SK-N-SH treated with all-trans-retinoic acid at 6 μM for 48 hours (cell line): Measurements from ENCODE around the gene INSL3.

ENCODE experiments used
- ATAC-seq: fragments of 200-7000 bp; cut with Tn5 transposase; 3 replicates; pipeline ENCODE4 v1.9.1; 2020; ENCODE audit warnings: mild to moderate bottlenecking, moderate library complexity
- ARNTL ChIP-seq: fragments of 450-650 bp; formaldehyde crosslinking; IDR thresholded peaks from 2 replicates; pipeline ENCODE4 v1.5.0; 2020; ENCODE audit warnings: low read depth, mild to moderate bottlenecking, moderate library complexity, borderline replicate concordance
- CSDC2 ChIP-seq: fragments of 250-450 bp; sonication (Bioruptor Pico); IDR thresholded peaks from 2 replicates; pipeline ENCODE4 v1.5.0; 2020; ENCODE audit warnings: mild to moderate bottlenecking, moderate library complexity
- ESRRG ChIP-seq: fragments of 250-450 bp; sonication (Bioruptor Pico); IDR thresholded peaks from 2 replicates; pipeline ENCODE4 v1.6.1; 2021; ENCODE audit warnings: mild to moderate bottlenecking
- GLIS3 ChIP-seq: fragments of 250-450 bp; sonication (Bioruptor Pico); IDR thresholded peaks from 2 replicates; pipeline ENCODE4 v1.5.0; 2020; ENCODE audit warnings: mild to moderate bottlenecking, moderate library complexity
- ISL1 ChIP-seq: fragments of 250-450 bp; sonication (Bioruptor Pico); IDR thresholded peaks from 2 replicates; pipeline ENCODE4 v2.1.2; 2022; ENCODE audit warnings: mild to moderate bottlenecking, moderate library complexity
- OSR1 ChIP-seq: fragments of 250-450 bp; sonication (Bioruptor Pico); IDR thresholded peaks from 2 replicates; pipeline ENCODE4 v1.8.0; 2022; ENCODE audit warnings: moderate library complexity, mild to moderate bottlenecking, inconsistent platforms
- PPARA ChIP-seq: fragments of 250-450 bp; sonication (Bioruptor Pico); IDR thresholded peaks from 2 replicates; pipeline ENCODE4 v1.5.0; 2020; ENCODE audit warnings: mild to moderate bottlenecking, borderline replicate concordance
- TCF4 ChIP-seq: fragments of 250-450 bp; sonication (Bioruptor Pico); IDR thresholded peaks from 2 replicates; pipeline ENCODE4 v1.8.0; 2021; ENCODE audit warnings: mild to moderate bottlenecking, moderate library complexity, borderline replicate concordance
- TOX ChIP-seq: fragments of 250-450 bp; sonication (Bioruptor Pico); IDR thresholded peaks from 2 replicates; pipeline ENCODE4 v1.8.0; 2021; ENCODE audit warnings: mild to moderate bottlenecking, moderate library complexity, borderline replicate concordance
- ZC3H10 ChIP-seq: fragments of 250-450 bp; sonication (Bioruptor Pico); IDR thresholded peaks from 2 replicates; pipeline ENCODE4 v1.5.1; 2021; ENCODE audit warnings: mild to moderate bottlenecking, moderate library complexity
- ZFP3 ChIP-seq: fragments of 250-450 bp; sonication (Bioruptor Pico); IDR thresholded peaks from 2 replicates; pipeline ENCODE4 v1.5.0; 2020; ENCODE audit warnings: mild to moderate bottlenecking, moderate library complexity
- ZFP30 ChIP-seq: fragments of 450-650 bp; formaldehyde crosslinking; IDR thresholded peaks from 2 replicates; pipeline ENCODE4 v1.5.0; 2022; ENCODE audit warnings: mild to moderate bottlenecking, moderate library complexity
- ZNF70 ChIP-seq: fragments of 450-650 bp; formaldehyde crosslinking; IDR thresholded peaks from 2 replicates; pipeline ENCODE4 v1.5.0; 2020; ENCODE audit warnings: mild to moderate bottlenecking, moderate library complexity
- ZNF8 ChIP-seq: fragments of 450-650 bp; formaldehyde crosslinking; IDR thresholded peaks from 2 replicates; pipeline ENCODE4 v1.5.0; 2020; ENCODE audit warnings: mild to moderate bottlenecking, moderate library complexity
- TF ChIP-seq, protein P1 (sequence below): fragments of 250-450 bp; sonication (Bioruptor Pico); IDR thresholded peaks from 2 replicates; pipeline ENCODE4 v1.8.0; 2020; ENCODE audit warnings: mild to moderate bottlenecking, moderate library complexity, borderline replicate concordance
- TF ChIP-seq, protein P2 (sequence below): fragments of 250-450 bp; sonication (Bioruptor Pico); IDR thresholded peaks from 2 replicates; pipeline ENCODE4 v1.8.0; 2021; ENCODE audit warnings: low read depth, mild to moderate bottlenecking, moderate library complexity, borderline replicate concordance
- TF ChIP-seq, protein P3 (sequence below): fragments of 250-450 bp; sonication (Bioruptor Pico); IDR thresholded peaks from 2 replicates; pipeline ENCODE4 v1.5.0; 2020; ENCODE audit warnings: mild to moderate bottlenecking, moderate library complexity
- TF ChIP-seq, protein P4 (sequence below): fragments of 250-450 bp; sonication (Bioruptor Pico); IDR thresholded peaks from 2 replicates; pipeline ENCODE4 v1.5.1; 2020; ENCODE audit warnings: low read depth, mild to moderate bottlenecking, moderate library complexity
- TF ChIP-seq, protein P5 (sequence below): fragments of 250-450 bp; sonication (Bioruptor Pico); IDR thresholded peaks from 2 replicates; pipeline ENCODE4 v1.5.1; 2021; ENCODE audit warnings: mild to moderate bottlenecking, moderate library complexity

INSL3 gene

DNA sequence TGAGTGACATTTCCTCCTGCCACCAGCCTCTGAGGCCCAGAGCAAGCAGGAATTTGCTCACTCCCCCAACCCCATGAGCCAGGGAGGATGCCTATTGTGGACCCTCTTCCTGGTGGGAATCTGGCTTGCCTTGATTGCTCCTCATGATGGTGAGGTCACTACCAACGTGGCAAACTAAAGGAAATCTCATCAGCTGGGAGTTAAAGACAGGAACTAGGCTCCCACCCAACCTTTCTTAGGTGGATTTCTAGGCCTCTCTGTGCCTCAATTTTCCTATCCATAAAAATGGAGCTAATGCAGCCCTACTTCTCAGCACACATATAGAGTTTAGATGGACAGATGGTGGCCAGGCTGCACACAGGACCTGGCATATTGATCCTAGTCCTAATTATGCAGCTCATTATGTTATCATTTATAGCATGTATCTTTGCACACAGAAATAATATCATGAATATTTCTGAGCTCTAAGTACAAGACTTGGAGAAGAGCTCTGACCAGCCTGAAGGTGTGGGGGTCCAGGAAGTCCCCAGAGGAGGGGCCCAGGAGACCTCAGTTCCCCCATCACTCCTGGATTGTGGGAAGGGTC, 24.4 kb downstream of the INSL3 start:
- TF ChIP-seq ZFP3 (CRISPR knock-in tag) (no peak), ISL1 (CRISPR knock-in tag) (no peak), ZC3H10 (CRISPR knock-in tag) (no peak), CSDC2 (CRISPR knock-in tag) (no peak), PPARA (CRISPR knock-in tag) (no peak), ZFP30 (CRISPR knock-in tag) (no peak)
- TF ChIP-seq, protein P1, sequence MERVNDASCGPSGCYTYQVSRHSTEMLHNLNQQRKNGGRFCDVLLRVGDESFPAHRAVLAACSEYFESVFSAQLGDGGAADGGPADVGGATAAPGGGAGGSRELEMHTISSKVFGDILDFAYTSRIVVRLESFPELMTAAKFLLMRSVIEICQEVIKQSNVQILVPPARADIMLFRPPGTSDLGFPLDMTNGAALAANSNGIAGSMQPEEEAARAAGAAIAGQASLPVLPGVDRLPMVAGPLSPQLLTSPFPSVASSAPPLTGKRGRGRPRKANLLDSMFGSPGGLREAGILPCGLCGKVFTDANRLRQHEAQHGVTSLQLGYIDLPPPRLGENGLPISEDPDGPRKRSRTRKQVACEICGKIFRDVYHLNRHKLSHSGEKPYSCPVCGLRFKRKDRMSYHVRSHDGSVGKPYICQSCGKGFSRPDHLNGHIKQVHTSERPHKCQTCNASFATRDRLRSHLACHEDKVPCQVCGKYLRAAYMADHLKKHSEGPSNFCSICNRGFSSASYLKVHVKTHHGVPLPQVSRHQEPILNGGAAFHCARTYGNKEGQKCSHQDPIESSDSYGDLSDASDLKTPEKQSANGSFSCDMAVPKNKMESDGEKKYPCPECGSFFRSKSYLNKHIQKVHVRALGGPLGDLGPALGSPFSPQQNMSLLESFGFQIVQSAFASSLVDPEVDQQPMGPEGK (CRISPR knock-in tag) = no peak
- TF ChIP-seq, protein P2, sequence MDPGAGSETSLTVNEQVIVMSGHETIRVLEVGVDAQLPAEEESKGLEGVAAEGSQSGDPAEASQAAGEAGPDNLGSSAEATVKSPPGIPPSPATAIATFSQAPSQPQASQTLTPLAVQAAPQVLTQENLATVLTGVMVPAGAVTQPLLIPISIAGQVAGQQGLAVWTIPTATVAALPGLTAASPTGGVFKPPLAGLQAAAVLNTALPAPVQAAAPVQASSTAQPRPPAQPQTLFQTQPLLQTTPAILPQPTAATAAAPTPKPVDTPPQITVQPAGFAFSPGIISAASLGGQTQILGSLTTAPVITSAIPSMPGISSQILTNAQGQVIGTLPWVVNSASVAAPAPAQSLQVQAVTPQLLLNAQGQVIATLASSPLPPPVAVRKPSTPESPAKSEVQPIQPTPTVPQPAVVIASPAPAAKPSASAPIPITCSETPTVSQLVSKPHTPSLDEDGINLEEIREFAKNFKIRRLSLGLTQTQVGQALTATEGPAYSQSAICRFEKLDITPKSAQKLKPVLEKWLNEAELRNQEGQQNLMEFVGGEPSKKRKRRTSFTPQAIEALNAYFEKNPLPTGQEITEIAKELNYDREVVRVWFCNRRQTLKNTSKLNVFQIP (CRISPR knock-in tag) = no peak
- TF ChIP-seq, protein P3, sequence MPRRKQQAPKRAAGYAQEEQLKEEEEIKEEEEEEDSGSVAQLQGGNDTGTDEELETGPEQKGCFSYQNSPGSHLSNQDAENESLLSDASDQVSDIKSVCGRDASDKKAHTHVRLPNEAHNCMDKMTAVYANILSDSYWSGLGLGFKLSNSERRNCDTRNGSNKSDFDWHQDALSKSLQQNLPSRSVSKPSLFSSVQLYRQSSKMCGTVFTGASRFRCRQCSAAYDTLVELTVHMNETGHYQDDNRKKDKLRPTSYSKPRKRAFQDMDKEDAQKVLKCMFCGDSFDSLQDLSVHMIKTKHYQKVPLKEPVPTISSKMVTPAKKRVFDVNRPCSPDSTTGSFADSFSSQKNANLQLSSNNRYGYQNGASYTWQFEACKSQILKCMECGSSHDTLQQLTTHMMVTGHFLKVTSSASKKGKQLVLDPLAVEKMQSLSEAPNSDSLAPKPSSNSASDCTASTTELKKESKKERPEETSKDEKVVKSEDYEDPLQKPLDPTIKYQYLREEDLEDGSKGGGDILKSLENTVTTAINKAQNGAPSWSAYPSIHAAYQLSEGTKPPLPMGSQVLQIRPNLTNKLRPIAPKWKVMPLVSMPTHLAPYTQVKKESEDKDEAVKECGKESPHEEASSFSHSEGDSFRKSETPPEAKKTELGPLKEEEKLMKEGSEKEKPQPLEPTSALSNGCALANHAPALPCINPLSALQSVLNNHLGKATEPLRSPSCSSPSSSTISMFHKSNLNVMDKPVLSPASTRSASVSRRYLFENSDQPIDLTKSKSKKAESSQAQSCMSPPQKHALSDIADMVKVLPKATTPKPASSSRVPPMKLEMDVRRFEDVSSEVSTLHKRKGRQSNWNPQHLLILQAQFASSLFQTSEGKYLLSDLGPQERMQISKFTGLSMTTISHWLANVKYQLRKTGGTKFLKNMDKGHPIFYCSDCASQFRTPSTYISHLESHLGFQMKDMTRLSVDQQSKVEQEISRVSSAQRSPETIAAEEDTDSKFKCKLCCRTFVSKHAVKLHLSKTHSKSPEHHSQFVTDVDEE (CRISPR knock-in tag) = no peak
- TF ChIP-seq, all 23 proteins: peak for 0
- no peak for ATAC-seq

DNA sequence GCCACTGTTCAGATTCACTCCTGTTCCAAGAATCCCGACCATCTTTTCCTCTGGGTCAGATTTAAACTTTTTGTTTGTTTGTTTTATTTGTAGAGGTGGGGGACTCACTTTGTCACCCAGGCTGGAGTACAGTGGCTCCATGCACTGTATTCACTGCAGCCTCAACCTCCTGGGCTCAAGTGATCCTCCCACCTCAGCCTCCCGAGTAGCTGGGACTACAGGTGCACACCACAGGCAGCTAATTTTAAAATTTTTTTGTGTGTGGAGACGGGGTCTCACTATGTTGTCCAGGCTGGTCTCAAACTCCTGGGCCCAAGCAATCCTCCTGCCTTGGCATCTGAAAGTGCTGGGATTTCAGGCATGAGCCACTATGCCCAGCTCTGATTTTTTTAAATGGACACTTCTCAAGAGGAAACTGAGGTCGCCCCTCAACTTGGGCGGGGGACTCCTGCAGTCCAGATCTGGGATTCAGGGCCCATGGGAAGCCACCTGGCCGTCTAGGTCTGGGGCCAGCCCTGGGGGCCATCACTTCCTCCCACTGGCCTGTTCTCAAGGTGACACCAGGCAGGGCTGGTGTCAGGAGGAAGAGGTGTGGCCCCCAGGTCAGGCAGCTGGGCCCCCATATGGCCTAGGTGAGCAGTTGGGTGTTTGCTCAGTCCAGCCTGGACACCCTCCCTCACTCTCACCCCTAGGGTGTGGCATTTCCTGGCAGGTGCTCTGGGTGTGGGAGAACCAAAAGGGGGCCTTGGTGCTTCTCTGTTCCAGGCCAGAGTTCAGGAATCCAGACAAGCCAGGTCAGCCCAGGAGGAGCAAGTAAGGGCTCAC, 25.1 kb downstream of the INSL3 start:
- no peak for ATAC-seq
- no peak for TF ChIP-seq ZC3H10 (CRISPR knock-in tag)
- TF ChIP-seq TOX (CRISPR knock-in tag) = no peak

DNA sequence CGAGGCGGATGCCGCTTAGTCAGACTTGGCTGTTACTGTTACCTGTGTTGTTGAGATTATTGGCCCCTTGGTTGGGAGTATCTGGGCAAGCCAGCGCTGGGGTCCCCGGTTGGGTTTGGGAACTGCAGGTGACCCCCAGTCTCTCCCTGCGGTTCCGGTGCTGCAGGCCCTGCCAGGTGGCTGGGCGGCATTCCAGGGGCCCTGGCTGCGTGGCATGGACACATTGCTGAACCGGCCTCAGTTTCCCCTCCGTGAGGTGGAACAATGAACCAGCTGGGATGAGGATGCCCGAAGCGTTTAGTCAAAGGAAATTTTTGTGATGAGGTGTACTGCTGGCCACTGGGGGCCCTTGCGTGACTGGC, 25.8 kb downstream of the INSL3 start:
- ATAC-seq = no peak

More for the DNA sequence above, 25.8 kb downstream of the INSL3 start:
- TF ChIP-seq ZNF70 (CRISPR knock-in tag) (no peak), ARNTL (no peak), ISL1 (CRISPR knock-in tag) (no peak), TCF4 (CRISPR knock-in tag) (no peak), OSR1 (CRISPR knock-in tag) (no peak), CSDC2 (CRISPR knock-in tag) (no peak), GLIS3 (CRISPR knock-in tag) (no peak), ESRRG (no peak), ZNF8 (no peak), ZC3H10 (CRISPR knock-in tag) (no peak)
- TF ChIP-seq, protein P2 (CRISPR knock-in tag) = no peak
- TF ChIP-seq, protein P3 (CRISPR knock-in tag) = no peak
- TF ChIP-seq, protein P4, sequence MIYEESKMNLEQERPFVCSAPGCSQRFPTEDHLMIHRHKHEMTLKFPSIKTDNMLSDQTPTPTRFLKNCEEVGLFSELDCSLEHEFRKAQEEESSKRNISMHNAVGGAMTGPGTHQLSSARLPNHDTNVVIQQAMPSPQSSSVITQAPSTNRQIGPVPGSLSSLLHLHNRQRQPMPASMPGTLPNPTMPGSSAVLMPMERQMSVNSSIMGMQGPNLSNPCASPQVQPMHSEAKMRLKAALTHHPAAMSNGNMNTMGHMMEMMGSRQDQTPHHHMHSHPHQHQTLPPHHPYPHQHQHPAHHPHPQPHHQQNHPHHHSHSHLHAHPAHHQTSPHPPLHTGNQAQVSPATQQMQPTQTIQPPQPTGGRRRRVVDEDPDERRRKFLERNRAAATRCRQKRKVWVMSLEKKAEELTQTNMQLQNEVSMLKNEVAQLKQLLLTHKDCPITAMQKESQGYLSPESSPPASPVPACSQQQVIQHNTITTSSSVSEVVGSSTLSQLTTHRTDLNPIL (CRISPR knock-in tag) = no peak
- TF ChIP-seq, protein P5, sequence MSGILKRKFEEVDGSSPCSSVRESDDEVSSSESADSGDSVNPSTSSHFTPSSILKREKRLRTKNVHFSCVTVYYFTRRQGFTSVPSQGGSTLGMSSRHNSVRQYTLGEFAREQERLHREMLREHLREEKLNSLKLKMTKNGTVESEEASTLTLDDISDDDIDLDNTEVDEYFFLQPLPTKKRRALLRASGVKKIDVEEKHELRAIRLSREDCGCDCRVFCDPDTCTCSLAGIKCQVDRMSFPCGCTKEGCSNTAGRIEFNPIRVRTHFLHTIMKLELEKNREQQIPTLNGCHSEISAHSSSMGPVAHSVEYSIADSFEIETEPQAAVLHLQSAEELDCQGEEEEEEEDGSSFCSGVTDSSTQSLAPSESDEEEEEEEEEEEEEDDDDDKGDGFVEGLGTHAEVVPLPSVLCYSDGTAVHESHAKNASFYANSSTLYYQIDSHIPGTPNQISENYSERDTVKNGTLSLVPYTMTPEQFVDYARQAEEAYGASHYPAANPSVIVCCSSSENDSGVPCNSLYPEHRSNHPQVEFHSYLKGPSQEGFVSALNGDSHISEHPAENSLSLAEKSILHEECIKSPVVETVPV = no peak
